HG02973 (cell line): ENCODE results near the gene MPIG6B.
A peak's percentile ranks its signal among the peaks of the same experiment; 100 is the strongest.
"Not testable (repeated sequence)": the region's sequence is repeated elsewhere in the genome, so short reads cannot be mapped to it uniquely, and the experiment has no call there.

Source experiments
- ATAC-seq: cut with Tn5 transposase; IDR thresholded peaks from one replicate; pipeline ENCODE4 v1.9.1; 2021; ENCODE audit warnings: moderate library complexity; ENCODE audit not compliant: unreplicated experiment

MPIG6B gene

GRCh38 chr6:31700740-31701401, 22.3 kb upstream of the MPIG6B start:
- ATAC-seq = no peak

GRCh38 chr6:31701666-31702404, 21.3 kb upstream of the MPIG6B start:
- ATAC-seq = no peak

GRCh38 chr6:31702405-31702818, 20.8 kb upstream of the MPIG6B start:
- ATAC-seq = peak; percentile 4

DNA sequence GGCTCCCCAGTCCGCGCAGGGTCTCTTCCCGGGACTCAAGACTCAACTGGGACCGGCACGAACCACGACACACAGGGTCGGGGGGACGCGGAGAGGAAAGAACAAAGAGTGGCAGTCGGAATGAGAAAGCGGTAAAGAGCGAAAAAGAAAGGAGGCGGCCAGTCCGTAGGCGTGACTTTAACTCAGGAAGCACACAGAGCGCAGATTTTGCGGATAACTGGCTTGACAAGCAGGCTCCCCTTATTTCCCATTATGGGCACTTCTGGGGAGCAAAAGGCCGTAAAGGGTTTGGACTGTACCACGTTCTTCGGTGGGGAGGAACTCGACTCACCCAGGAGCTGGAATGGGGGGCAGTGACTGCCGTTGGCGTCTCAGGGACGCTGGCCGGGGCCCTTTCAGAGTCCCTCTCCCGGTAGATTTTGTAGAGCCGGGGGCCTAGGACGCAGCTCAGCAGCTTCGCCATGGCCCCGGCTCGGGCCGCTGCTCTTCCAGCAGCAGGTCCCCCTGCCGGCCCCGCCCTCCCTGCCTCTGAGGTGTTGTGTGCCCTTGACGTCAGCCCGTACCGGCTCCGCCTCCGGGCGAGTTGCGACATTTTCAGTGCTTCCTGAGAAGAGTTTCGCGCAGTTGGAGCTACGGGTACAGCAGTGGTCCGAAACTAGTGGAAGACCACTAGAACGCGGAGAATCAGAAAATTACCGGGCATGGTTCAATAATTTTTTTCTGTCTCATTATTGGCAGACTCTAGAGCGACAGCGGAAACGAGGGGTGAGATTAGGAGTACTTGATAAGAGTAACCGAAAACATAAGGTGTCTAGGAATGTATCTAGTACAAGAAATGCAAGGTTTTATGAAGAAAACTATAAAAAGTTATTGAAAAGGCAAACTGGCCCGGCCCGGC, 20.1 kb upstream of the MPIG6B start, which contains the start of gene ABHD16A:
Gene ABHD16A (minus strand): TSS at position 506 of the 898 bp plus-strand sequence. CDS start 43 bp downstream, at position 463.
- ATAC-seq = peak; percentile 77

DNA sequence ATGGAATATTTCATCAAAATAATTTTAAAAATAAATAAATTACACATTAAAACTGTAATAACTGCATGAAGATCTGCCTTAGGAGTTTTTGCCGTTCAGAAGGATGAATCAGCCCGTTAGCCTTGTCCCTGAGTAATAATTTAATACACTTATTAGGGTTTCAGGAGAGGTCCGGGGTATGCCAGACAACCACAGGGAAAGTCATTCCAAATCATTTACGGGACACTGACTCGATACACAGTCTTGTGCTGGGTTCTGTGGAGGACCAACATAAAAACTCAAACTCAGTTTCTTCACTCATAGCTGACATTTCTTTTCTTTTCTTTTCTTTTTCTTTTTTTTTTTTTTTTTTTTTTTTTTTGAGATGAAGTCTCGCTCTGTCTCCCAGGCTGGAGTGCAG, 17.2 kb upstream of the MPIG6B start:
- no peak for ATAC-seq

GRCh38 chr6:31706599-31706998, 16.6 kb upstream of the MPIG6B start, which contains the start of gene LY6G6F:
Gene LY6G6F (plus strand): TSS chr6:31706866. CDS start chr6:31706907, 41 bp downstream.
- ATAC-seq = no peak

GRCh38 chr6:31707701-31708100, 15.5 kb upstream of the MPIG6B start:
- ATAC-seq = no peak

- ATAC-seq = no peak
Observed at GRCh38 chr6:31708224-31708623, 14.9 kb upstream of the MPIG6B start.

DNA sequence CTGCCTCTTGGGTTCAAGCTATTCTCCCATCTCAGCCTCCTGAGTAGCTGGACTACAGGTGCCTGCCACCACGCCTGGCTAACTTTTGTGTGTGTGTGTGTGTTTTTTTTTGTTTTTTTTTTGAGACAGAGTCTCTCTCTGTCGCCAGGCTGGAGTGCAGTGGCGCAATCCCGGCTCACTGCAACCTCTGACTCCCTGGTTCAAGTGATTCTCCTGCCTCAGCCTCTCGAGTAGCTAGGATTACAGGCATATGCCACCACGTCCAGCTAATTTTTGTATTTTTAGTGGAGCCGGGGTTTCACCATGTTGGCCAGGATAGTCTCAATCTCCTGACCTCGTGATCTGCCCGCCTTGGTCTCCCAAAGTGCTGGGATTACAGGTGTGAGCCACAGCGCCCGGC, 14.0 kb upstream of the MPIG6B start:
- not testable (repeated sequence) for ATAC-seq

- ATAC-seq = no peak
Observed at GRCh38 chr6:31710523-31711219, 12.5 kb upstream of the MPIG6B start.

- ATAC-seq = no peak
Observed at GRCh38 chr6:31711233-31711632, 11.9 kb upstream of the MPIG6B start.

GRCh38 chr6:31712296-31712695, 10.9 kb upstream of the MPIG6B start:
- ATAC-seq = no peak

- ATAC-seq = no peak
Observed at GRCh38 chr6:31713465-31713864, 9.7 kb upstream of the MPIG6B start.

DNA sequence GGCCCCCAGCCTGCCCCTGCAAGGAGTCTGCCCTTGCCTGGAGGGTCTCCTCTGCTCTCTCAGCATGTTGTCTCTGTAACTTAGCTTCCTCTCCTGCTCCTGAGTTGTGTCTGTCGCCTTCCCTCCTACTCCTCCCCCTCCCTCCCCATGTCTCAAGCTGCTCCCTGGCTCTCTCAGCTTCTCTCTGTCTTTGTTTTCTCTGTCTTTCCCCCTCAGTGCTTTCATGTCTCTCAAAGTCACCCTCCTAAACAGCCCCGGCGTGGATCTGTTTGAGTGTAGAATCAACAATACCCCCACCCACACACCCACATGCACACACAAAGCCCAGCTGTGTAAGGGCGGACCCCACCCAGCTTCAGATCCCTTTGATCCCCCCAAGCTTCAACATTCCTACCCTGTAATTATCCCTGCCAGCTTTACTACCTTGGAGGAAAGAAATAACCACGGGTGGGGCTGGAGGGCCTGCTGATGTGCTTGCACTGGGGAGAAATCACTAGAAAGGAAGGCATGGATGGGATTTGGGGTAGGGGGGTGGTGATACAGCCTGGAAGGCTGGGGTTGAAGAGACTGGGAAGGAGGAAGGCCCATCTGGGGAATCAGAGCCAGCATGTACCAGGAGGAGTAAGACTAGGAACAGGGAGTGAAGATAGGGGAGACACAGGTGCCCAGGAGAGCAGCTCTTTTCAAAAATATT, 9.0 kb upstream of the MPIG6B start:
- no peak for ATAC-seq

GRCh38 chr6:31715022-31715958, 7.9 kb upstream of the MPIG6B start, which contains the start of gene LY6G6D:
Gene LY6G6D (plus strand): TSS chr6:31715348. CDS start chr6:31715356, 8 bp downstream.
- no peak for ATAC-seq

- ATAC-seq = no peak
Observed at GRCh38 chr6:31717499-31718222, 5.5 kb upstream of the MPIG6B start.

DNA sequence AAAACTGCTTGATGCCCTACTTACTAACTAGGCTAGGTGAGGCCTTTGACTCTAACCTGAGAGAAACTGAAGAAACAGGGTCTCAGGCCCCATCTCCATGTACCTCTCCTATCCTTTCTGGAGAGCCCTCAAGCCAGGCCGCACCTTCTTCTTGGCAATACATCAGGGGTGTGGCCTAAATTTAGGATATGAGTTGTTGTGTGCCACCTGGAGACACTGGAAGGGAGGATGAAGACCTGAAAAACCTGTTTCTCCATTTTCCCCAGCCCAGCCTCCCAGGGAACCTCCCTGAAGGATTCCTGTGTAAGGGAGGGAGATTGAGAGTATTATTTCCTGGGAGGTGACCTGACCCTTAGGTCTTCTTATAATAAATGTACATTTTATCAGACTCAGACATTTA, 4.9 kb upstream of the MPIG6B start:
- ATAC-seq = no peak

DNA sequence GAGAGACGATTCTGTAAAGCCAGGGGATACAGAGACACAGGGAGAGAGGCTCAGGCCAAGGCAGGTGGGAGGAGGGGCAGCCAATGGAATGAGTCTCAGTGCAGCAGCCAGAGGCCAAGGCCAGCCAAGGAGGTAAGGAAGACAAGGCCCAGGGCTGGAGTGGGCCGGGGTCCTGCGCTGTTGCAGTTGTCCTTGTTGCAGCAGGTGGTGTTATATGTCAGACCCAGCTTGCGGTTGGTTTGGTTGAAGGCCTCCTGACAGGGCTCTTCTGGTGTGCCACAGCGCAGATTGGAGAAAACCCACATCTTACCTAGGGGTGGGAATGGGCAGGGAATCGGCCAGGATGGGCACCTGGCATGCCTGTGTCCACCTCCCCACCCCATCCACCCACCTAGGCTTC, 4.2 kb upstream of the MPIG6B start:
- no peak for ATAC-seq
